HG03354 (cell line): ENCODE measurements around the gene TMEM182.

Source experiments
- ATAC-seq: cut with Tn5 transposase; IDR thresholded peaks from one replicate; pipeline ENCODE4 v1.9.1; 2021; ENCODE audit warnings: mild to moderate bottlenecking; ENCODE audit not compliant: unreplicated experiment, poor library complexity, severe bottlenecking

The TMEM182 gene, protein sequence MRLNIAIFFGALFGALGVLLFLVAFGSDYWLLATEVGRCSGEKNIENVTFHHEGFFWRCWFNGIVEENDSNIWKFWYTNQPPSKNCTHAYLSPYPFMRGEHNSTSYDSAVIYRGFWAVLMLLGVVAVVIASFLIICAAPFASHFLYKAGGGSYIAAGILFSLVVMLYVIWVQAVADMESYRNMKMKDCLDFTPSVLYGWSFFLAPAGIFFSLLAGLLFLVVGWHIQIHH

DNA sequence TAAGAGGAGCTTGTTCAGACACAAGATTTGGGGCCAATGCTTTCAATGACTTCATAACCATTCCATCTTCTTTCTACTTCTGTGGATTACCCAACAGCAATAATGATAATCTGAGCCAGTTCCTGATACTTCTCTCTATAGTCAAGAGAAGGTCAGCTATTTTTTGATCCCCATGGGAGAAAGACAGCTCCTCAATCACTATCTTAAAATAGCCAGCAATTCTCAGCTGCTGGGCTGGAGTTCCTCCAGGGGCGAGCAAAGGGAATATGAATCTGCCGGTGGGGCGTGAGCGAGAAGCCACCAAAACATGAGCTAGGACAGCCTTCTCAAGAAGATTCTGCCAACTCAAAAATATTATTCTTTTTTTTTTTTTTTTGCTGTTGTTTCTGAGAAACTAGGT, at the start of gene TMEM182:
TSS of gene TMEM182 (plus strand) at position 269 of the 400 bp plus-strand sequence. CDS start 187 bp downstream, outside the sequence.
- ATAC-seq = no peak

DNA sequence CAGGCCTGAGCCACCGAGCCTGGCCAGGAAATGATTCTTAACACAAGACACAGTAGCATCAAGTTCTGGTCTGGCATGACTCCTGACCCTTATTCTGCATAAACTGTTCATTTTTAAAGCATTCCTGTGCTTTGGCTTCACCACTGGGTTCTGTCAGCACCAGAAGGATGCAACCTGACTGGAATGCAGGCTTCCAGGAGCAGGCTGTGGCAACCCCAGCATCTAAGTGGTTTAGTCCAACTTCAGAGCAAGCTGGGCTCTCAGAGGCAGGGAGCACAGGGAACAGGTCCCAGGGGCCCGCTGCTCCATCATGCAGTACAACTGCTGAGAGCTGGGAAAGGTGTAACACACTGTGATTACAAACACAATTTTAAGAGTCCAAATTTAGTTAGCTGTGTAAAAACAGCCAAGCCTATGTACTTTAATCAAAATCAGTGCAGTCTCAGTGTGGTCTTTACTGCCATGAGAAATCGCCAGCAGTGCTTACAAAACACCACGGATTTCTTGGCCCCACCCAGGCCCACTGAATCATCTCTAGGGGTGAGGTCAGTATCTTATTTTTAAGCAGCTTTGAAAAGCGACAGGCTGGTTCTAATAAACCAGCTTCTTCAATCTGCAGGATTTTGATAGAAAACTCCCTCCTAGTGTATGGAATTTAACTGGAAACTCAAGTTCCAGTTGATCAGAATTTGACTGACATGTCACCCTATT, 44.4 kb upstream of the TMEM182 start:
- no peak for ATAC-seq

DNA sequence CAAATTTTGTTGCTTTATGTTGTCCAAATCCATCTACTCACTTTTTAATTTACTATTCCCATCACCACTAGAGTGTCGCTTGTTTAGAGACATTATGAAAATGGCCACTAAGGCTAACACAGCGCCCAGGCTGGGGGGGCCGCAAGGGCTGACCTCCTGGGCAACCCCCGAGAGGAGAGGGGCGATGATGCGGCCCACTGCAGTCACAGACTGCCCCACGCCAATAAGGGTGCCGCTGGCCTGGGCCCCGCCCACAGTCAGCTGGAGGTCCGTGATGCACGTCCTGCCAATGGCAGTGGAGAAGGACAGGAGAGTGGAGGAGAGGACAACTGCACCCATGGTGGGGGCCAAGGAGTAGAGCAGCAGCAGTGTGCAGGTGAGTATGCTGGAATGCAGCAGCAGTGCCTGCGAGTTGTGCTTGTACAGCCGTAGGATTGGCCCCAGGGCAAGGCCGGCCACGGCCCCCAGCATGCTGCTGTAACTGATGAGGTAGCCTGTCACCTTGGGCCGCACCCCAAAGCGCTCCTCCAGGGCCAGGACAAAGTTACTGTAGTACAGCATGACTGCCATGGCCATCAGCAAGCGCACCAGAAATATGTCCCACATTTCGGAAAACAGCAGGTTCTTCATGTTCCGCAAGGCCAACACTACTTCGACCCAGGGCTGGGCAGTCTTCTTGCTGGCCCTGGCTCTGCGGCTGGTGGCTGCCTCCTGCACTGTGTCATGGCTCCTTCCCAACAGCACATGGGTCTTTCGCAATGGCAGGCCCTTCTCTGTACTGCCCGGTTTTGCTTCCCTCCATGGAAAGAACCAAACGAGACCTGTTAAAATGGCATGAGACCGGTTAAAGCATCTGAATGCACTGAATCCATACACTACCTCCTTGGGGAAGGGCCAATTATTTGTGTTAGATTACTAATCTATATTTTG, 43.2 kb upstream of the TMEM182 start:
- no peak for ATAC-seq

GRCh38 chr2:102724016-102724490, 37.8 kb upstream of the TMEM182 start:
- no peak for ATAC-seq

DNA sequence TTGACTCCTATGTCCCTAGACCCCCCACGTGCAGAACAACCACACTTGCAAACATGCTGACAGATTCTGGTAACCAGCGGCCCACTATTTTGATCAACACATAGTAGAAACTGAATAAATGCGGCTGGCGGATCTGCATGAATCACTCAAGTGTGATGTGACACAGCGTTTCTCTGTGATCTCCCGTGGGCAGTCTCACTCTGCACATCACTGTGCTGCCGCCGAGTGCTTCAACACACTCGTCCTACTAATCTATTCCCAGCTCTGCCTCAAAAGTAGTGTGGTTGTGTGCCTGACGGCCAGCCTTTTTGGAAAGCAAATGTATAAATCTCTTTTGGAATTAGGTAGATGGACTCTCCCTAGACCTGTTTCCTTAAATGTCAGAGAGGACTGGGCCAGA, 37.3 kb upstream of the TMEM182 start:
- ATAC-seq = no peak

DNA sequence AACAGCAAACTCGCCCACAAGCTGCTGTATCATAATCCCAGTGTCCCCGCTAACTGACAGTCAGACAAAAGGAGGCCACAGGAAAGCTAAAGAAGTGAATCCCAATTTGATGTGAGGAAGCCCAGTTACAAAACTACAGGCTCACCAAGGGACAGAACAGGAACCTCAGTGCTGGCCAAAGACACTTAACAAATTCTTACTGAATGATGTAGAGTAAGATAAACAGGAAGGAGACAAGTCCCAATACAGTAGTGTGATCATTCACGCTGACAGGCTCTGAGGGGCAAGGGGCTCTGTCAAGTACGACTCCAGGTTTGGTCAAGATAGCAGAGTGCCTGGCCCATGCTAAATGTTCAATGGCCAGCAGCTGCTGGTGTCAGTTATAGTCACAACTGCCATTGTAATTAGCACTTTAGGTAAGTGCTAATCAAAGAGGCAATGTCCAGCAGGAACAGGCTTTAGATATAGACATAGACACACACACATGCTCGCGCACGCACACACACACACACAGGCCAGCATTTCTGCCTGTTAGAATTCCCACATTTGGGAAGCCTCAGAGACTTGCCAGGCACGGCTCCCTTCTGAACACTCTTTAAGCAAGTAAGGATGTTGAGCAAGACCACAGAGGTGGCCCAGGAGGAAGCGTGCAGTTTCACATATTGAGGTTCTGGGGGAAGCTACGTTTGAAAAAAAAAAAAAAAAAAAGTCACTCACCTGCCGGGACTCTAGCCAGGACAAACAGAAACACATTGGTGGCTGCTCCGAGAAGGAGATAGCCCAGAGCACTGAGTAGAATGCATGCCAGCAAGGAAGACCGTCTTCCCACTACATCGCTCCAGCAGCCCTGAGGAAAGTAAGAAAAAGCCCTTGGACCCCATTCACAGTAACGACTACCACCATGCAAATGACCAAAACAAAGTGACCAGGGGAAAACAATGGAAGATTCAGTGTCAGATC, 35.4 kb upstream of the TMEM182 start:
- ATAC-seq = no peak

DNA sequence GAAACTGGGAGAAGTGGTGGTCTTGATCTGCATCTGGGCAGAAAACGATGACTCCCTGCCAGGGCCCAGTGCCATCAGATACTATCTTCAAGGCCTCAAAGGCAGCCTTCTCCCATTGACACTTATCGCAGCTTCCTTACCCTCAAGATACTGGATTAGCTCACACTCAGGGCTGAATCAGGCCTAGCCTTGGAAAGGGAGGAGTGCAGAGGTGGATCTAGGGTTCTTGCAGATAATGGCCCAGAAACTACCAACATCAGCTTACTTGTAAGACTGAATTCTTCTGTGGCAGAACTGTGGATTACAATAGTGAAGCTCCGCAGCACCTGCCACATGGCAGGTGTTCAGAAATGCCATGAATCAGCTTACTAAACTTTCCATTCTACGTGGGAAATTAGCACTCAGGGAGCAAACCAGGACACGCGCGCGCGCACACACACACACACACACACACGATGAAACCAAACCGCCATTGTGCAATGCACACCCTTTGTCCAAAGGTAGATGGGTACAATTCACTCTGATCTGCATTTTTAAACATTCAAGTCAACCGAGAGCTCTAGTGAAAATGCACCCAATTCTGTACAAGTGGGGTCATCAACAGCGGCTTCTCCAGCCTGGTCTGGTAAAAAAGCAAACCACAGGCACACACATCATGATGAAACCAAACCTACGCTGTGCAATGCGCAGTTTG, 26.3 kb upstream of the TMEM182 start:
- ATAC-seq = no peak

- peak; percentile 40 for ATAC-seq
These were observed 25.8 kb upstream of the TMEM182 start for GRCh38 chr2:102736110-102736409.

GRCh38 chr2:102736410-102737409, 25.1 kb upstream of the TMEM182 start:
- peak; percentile 92 for ATAC-seq

- ATAC-seq = peak; percentile 36
These were observed 24.4 kb upstream of the TMEM182 start for GRCh38 chr2:102737431-102737830.

DNA sequence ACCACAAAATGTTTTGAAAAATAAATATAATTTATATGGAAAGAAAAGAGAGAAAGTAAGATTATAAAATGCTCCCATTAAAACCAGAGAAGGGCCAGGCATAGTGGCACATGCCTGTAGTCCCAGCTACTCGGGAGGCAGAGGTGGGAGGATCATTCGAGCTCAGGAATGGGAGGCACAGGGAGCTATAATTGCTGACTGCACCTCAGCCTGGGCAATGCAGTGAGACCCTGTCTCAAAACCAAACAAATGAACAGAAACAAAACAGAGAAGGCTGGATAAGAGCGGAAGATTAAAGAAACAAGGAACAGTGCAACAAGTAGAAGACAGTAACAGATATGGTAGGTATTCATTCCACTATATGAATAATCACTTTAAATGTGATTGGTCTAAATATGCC, 18.6 kb upstream of the TMEM182 start:
- no peak for ATAC-seq

DNA sequence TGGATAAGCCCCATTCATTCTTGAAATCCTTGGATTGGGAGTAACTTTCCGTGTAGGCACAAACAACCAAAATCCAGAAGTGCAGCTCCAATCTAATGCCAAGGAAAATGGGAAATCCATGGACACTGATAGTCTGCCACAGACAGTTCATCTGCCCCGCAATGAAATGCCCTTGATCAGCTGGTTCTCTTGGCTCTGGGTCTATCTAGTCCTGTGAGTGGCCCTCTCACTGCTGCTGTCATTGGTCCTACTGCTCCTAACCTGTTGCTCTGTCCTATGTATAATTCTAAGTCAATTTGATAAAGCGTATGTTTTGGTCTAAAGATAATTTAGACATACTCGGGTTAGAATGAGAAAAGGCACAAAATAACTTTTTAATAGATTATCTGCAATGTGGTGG, 13.7 kb upstream of the TMEM182 start:
- no peak for ATAC-seq

DNA sequence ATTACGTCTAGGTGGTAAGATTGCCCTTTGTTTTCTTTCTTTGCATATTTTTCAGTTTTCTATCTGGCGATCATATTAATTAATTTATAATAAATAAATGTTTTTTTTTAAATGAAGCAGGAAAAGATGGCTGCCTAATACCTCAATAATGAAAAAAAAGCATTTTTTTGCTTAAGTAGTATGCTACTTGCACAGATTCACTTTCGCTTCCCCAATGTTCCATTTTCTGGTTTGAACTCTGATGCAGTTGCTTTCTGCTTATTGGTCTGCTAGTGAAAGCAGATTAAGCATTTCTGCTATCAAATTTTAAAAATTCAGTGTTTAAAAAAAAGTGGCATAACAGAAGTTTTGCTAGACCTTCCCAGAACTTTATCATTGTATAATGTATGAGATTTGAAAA, 11.9 kb upstream of the TMEM182 start:
- ATAC-seq = no peak

DNA sequence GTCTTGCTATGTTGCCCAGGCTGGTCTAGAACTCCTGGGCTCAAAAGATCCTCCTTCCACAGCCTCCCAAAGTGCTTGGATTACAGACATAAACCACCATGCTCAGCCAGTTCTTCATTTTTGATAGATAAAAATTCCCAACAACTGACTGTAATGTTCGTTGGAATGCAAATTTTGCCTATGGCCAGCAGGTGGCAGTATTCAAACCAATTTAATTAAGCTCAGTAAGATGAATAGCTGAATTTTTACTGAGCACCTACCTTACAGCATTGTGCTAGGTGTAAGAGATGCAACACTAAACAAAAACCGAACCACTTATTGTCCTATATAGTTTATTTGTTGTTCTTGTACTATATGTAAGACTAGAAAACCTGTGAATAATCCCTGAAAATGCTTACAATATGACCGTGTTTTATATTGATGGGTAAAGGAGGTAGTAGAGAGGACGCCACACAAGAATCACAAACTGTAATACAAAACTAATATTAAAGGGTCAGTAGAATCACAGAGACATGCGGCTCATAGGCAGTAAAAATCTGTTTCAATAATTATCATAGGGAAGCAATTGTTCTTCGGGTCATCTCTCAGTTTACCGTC, 8.2 kb upstream of the TMEM182 start:
- ATAC-seq = peak; percentile 64

DNA sequence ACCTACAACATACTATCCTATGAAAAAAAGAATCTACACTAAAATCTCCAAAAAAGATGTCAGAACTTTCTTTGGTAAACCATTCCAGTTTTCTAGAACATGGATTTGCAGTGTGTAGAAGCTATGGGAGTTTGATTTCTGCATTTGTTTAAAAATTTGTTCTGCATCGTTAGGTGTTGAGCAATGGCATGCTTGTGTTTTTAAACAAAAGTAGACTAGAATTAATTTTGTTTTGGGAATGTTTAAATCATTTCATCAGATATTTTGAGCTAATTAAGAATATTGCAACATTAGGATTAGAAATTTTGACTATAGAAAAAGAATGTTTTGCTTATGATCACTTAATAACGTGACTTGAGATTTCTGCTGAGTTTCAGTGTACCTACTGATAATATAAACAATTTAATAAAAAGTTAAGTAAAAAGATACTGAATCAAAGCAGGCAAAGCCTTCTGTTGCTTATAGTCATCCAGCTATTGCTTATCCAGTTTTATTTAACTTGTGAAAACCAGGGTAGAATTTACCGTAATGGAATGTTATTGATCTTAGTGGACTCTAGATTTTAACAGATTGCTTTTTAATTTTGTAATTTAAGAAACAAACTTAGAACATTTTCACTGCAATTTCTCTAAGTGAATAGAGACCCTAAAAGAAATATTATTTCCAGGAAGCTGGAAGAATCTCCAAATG, 7.2 kb upstream of the TMEM182 start:
- ATAC-seq = no peak

DNA sequence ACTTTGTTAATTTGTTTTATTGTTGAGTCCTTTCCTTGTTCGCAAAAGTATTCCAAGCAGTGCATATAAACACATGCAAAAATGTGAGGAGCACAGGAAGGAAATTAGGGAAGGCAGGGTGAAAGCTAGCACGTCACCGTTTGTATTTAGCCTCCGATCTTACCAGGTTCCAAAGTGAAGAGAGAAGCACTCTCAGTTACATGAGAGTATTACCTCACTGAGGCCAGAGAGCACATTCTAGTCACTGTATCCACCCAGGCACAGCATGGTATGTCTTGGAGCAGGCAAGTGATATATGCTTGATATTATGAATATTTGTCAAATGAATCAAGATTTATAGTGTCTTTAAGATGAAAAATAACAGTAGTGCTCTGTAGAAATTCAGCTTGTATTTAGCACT, 6.5 kb upstream of the TMEM182 start:
- no peak for ATAC-seq

DNA sequence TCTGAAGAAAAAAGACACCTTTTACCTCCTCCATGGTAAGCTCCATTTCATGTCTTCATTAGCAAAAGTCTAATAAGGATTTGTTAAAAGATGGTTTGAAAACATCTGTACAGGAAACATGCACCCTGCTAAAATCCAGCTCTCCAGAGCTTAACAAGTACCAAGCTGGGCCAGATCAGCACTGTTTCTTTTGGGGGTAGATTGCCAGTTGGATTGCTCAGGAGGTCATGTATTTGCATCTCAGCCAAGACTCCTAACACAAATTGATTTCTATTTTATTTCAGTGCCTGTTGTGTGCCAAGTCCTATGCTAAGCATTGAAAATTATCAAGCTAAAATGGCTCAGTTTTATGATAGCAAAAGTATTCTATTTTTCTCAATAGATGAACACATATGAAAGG, 3.4 kb upstream of the TMEM182 start:
- ATAC-seq = no peak
